HG02678 (cell line): ENCODE data around the gene INPP5A.

Experiments used
- ATAC-seq: cut with Tn5 transposase; IDR thresholded peaks from one replicate; pipeline ENCODE4 v1.9.1; 2021; ENCODE audit warnings: mild to moderate bottlenecking, moderate library complexity; ENCODE audit not compliant: unreplicated experiment

The INPP5A gene

DNA sequence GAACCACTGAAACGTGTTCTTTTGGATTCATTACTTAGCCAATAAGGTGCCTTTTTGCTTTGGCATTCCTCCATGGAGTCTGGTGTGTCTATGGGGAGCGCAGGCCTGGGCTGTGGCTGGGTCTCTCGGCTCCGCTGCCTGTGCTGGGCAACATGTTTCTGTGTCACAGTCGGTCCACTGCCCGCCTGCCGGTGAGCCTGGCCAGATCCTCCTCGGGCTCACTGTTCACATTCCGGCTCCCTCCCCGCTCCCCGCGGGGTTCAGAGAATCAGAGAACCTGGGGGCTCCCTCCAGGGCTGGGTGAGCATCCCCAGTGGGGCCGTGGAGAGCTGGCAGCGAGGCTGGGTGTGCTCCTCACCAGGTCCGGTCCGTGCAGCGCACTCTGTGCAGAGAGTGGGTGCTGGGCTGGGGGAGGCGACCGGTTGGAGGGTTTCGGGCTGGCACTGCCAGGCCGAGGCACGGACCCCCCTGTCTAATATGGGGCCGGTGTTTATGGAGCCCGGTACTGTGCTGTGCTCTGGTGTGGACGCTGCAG, 70.4 kb downstream of the INPP5A start:
- no peak for ATAC-seq

DNA sequence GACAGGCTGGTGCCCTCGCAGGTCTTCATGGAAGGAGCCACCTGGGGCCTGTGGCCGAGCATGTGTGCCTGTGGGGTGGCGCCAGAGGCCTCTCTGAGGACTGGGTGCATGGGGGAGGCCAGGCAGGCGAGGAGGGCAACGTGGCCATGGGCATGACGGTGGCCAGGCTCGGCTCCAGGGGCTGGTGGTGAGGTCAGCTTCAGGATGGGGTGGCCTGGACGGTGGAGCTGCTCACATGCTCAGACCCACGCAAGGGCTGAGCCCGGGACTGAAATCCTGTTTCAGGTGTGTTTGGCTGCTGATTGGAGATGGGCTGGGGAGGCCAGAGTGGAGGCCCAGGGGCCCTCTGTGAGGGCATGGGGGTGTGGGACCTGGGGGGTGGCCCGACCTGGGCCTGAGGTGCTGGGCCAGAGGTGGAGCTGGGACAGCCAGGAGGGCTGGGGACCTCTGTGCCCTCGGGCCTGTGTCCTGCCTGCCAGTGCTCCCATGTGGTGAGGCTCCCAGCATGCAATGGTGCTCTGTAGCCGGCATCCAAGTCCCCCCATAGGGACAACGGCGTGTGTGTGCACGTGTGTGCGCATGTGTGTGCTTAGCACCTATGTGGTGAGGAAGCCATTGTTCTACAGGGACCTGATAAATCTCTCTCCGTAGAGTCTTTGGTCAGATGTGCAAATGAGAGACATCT, 71.1 kb downstream of the INPP5A start:
- no peak for ATAC-seq

- no peak for ATAC-seq
These were observed 71.6 kb downstream of the INPP5A start for GRCh38 chr10:132609211-132609610.

- ATAC-seq, result no peak
These were observed 72.6 kb downstream of the INPP5A start for GRCh38 chr10:132610071-132610701.

DNA sequence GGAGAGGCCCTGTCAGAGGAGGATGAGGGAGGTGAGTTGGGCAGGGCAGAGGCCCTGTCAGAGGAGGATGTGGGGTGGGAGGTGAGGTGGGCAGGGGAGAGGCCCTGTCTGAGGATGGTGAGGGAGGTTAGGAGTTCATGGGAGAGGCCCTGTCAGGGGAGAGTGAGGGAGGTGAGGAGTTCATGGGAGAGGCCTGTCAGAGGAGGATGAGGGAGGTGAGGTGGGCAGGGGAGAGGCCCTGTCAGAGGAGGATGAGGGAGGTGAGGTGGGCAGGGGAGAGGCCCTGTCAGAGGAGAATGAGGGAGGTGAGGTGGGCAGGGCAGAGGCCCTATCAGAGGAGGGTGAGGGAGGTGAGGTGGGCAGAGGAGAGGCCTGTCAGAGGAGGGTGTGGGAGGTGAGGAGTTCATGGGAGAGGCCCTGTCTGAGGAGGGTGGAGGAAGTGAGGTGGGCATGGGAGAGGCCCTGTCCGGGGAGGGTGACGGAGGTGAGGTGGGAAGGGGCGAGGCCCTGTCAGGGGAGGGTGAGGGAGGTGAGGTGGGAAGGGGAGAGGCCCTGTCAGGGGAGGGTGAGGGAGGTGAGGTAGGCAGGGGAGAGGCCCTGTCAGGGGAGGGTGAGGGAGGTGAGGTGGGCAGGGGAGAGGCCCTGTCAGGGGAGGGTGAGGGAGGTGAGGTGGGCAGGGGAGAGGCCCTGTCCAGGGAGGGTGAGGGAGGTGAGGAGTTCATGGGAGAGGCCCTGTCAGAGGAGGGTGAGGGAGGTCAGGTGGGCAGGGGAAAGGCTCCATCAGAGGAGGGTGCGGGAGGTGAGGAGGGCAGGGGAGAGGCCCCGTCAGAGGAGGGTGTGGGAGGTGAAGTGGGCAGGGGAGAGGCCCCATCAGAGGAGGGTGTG, 73.7 kb downstream of the INPP5A start:
- no peak for ATAC-seq

DNA sequence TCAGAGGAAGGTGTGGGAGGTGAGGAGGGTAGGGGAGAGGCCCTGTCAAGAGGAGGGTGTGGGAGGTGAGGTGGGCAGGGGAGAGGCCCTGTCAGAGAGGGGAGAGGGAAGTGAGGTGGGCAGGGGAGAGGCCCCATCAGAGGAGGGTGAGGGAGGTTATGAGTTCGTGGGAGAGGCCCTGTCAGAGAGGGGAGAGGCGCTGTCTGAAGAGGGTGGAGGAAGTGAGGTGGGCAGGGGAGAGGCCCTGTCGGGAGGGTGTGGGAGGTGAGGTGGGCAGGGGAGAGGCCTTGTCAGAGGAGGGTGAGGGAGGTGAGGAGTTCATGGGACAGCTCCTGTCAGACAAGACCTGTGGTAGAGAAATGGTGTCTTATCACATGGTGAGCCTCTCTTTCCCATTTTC, 74.4 kb downstream of the INPP5A start:
- no peak for ATAC-seq

GRCh38 chr10:132612571-132613504, 75.3 kb downstream of the INPP5A start:
- no peak for ATAC-seq

- no peak for ATAC-seq
These were observed 76.2 kb downstream of the INPP5A start for GRCh38 chr10:132613566-132614348.

DNA sequence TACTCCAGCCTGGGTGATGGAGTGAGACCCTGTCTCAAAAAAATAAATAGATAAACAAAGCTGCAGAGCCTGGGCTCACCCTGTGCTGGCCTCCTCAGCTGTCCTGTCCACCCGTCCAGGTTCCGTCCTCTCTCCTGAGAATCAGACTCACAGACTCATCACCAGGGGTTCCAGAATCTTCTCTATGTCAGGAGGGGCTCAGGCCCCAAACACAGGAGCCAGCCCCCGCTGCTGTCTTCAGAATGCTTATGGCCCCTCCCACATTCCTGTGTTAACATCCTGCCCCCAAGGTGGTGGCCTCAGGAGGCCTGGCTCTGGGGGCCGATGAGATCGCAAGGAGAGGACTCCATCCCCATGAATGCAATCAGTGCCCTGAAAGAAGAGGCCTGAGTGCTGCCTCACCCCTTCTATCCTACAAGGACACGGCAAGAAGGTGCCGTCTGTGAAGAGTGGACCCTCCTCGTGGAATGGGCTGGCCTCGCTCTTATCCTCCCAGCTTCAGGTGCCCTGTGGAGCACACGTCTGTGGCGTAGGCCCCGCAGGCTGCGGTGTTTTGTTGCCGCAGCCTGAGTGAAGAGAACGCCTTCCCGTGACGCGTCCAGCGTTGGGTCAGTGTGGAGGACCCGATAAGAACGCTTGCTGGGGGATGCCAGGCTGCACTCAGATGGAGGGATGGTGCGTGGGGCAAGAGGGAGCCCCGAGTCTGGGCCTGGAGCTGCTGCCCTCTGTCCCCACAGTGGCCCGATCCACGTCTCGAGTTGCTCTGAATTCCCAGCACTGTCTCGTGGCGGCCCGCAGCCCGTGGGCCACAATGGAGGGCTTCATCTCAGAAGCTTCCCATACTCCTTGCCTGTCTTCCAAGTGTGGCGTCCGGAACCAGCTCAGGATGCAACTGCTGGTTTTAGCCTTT, 77.1 kb downstream of the INPP5A start:
- no peak for ATAC-seq

DNA sequence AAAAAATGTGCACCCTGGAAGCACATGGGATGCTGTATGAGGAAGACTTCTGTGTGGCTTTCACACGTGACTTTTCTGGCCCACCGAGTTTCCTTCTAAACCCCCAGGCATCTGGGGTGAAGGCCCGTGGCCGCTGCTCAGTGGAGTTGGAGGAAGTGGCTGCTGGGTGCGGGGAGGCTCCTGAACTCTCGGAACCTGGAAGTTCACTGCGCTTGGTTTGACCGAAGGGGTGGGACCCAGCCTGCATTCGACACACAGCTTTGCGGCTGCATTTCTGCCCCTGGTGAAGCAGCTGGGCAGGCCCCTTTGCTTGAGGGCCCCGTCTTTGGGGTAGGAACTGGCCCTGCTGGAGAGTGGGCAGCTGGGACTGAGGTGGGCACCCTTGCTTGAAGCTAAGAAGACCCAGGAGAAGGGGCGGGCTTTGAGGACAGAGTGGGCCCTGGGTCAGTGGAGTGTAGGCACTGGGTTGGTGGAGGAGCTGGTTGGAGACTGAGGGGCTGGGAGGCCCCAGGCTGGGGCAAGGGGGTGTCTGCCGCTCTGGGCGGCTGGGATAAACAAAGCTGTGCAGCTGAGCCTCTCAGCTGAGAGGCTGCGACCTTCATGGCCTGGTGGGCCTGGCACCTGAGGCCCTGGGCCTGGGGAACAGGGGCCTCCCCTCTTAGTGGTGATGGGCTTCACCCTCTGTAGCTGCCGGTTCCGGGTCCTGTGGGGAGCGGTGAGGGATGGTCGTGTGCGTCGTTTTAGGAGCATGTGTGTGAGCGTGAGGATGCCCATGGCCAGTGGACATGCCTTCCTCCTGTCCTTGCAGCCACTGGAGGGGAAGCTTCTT, 78.0 kb downstream of the INPP5A start:
- ATAC-seq, result no peak

- ATAC-seq, result no peak
These were observed 78.8 kb downstream of the INPP5A start for GRCh38 chr10:132616170-132616995.

- no peak for ATAC-seq
These were observed 79.6 kb downstream of the INPP5A start for GRCh38 chr10:132616996-132617736.

- no peak for ATAC-seq
These were observed 80.1 kb downstream of the INPP5A start for GRCh38 chr10:132617737-132618052.

GRCh38 chr10:132618158-132618919, 80.8 kb downstream of the INPP5A start:
- ATAC-seq, result no peak

- ATAC-seq, result no peak
These were observed 82.3 kb downstream of the INPP5A start for GRCh38 chr10:132619927-132620326.
